ACHN (cell line): ENCODE results near the gene ZNF516.
A peak's percentile ranks its signal among the peaks of the same experiment; 100 is the strongest.

ENCODE experiments used
- DNase-seq: peaks from one replicate; pipeline ENCODE4 v3.0.0-alpha.2; 2015
- in situ Hi-C: cut with HindIII; loops from 2 replicates; pipeline ENCODE4 v1.10.0; 2017; ENCODE audit warnings: low sequenced_read_pairs, low pct_ligation_motif_present, low pct_unique_long_range_greater_than_20kb

The ZNF516 gene

DNA sequence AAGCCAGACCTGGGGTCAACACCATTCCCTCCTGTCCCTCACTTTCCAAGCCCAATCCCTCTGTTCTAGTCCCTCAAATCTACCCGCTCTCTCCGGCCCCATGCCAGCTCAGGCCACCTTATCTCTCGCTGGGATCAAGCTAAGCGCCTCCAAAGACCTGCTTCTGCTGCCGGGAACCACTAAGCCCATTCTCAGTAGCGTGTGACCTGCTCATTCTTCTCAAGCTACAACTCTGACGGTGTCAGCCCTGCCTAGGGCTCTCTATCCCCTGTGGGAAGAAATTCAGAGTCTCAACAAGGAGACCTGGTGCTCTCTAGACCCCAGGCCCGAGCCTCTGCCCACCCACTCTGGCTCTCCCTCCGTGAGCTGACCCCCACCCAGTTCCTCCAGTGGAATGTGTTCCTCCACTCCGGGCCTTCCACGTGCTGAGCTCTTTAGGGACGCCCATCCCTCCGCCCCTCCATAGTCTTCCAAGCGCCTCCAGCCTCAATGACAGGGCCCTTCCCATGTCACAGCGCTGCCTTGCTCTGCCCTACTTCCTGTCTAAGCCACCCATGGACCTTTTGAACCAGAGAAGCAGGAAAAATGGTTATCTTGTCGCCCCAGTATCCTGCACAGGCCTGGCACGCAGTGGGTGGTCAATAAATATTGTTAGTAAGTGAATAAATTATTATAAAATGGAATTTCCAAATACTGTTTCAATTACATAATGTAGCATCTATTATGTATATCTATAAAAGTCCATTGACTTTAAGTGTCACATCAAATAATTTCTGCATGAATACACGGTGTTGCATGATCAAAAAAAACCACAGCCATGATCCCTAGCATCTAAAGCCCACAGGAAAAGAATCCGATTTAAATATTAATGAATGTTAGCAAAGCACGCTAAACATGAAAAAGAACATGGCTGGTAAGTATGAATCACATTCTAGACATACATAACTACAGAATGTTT is 127.6 kb downstream of the ZNF516 start:
- in situ Hi-C loops, result no loop called here
- no peak for DNase-seq

DNA sequence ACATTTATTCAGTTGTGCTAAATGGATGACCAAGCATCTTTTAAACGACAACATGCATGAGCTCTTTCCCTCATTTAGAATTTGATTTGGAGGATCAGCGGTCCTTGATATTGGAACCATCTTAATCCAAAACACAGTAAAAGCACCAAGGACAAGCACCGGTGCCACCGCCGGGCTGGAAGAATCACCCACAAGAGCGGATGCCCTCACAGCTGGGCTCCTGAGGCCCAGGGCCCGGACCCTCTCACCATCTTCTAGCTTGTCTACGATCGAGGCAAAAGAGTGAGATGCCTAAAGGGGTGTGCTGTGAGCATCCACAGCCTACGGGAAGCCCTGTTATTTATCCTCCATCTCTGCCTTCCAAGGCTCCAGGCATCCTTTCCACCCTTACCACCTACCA is 129.5 kb downstream of the ZNF516 start:
- DNase-seq, result no peak
- in situ Hi-C loops, result no loop called here

DNA sequence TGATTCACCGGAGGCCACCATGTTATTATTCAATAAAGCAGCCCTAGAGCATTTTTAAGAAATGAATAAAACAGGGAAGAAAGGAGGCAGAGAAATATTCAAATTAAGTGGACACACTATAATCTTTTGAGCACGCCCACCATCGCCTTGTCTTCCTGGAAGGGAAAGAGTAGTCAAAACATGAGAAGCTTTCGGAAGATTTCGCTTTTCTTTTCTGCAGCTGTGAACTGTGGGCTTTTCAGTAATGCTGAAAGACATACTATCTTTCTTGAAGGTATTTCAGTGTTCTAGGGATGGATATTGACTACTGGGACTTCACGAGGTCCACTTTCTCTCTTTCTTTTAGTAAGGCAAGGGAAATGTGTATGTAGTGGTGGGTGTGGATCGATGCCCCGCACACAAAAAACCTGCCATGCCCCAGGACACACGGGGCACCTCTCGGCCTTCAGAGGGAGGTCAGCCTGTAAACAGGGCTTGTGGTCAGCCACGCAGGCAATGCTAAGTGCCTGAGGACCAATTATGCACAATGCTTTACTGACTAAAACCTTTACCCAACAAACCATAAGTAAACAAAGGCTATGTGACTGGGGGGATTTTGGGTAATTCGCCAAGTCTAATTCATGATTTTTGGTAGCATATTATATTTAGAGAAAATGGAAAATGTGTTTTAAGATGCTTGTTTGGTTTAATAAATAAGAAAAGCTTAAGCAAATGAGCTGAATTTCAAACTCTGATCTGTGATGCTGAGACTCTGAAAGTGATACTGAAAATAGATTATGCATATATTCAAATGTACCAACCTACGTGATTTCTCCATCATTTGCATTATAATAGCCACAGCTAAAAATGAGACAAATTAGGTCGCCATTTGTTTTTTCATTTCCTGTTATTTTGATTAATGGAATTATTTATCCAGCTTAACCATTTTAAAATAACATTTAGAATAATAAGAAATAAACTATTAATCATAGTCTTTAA is 130.5 kb downstream of the ZNF516 start:
- in situ Hi-C loops, result no loop called here
- DNase-seq, result no peak

GRCh38 chr18:76363436-76364120 is 131.5 kb downstream of the ZNF516 start:
- in situ Hi-C loops, result no loop called here
- DNase-seq, result no peak

DNA sequence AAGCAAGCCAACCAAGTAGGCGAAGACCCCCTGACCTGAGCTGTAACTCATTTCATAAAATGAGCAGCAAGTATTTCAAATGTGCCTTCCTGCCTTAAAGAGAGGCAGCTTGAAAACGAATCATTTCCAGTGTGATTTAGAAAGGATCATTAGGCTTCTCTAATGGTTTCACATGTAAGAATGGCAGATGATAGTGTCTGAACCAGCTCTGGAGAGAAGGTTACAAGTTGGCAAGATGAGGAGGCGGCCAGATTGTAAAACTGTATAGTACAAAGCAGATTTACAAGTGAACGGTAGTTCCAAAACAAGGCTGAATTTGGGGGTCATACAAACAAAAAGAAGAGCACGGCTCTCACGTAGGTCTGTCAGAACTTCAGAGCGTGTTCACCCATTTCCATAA is 132.4 kb downstream of the ZNF516 start:
- in situ Hi-C loops, result no loop called here
- DNase-seq, result no peak

GRCh38 chr18:76361219-76361618 is 133.8 kb downstream of the ZNF516 start:
- DNase-seq, result no peak
- in situ Hi-C loops, result no loop called here

DNA sequence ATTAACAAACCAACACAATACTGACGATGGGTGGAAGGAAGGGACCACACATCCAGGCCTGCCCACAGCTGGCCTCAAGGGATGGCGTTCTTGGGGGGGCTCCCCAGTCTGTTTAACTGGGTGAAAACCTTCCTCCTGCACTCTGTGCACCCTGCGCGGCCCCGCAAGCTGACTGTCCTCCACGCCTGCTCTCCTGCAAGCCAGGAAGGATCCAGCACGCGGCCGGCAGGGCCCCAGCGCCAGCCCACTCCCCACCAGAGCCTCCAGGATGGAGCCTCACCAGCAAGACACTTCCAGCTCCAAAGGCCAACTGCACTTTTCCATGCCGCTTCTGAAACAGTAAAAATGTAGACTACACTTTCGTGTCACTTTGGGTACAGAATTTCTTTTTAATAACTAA is 135.1 kb downstream of the ZNF516 start:
- in situ Hi-C loops, result no loop called here
- DNase-seq, result no peak

DNA sequence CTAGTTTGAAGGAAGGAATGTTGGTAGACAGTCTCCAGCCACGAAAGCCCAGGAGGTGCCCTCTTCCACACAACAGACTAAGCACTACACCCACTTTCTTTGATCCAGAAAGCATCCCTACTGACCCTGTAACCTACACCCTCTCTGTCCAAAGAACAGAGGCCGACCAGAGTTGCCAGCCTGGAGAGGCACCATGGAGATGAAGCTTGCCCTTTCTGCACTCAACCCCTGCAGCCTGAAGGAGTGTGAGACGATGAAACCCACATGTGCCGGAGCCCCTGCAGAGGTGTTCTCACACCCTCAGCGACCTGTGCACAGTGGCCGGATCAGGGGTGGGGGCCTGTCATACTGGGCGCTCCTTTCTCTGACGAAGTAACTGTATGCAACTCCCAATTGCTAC is 136.3 kb downstream of the ZNF516 start:
- no peak for DNase-seq
- in situ Hi-C loops, result no loop called here

DNA sequence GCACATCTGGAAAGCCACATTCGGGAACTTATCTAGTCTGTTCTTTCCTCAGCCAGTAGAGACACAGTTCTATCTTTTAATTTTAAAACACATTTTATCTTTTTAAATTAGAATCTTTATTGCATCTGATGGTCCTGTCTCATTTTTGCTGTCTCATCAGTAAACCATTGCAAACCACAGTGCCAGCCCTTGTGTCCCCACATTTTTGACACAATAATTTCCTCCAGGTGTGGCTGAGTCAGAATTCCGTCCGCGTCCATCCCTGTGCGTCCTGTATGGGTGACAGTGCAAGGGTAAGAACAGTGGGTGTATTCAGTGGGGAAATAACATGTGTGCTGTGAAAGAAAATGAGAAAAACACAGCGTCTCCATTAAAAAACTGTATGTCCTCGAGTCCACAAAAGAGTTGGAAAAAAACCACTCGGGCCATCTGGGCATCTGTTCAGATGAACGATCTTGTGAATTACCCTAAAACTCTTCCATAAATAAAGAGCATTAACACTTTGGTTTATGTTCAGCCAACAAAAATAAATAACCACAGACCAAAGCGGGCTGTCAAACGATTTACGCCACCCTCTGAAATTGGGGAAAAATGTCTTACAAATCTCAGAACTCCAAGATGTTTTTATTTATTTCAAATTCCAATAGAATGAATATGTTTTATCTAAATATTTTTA is 137.3 kb downstream of the ZNF516 start:
- no peak for DNase-seq
- in situ Hi-C loops, result no loop called here

- in situ Hi-C loops, result no loop called here
Measured at GRCh38 chr18:76357174-76357573, 137.9 kb downstream of the ZNF516 start.

GRCh38 chr18:76356666-76357065 is 138.4 kb downstream of the ZNF516 start:
- in situ Hi-C loops, result no loop called here

More at GRCh38 chr18:76357174-76357573, 137.9 kb downstream of the ZNF516 start:
- DNase-seq, result no peak

DNA sequence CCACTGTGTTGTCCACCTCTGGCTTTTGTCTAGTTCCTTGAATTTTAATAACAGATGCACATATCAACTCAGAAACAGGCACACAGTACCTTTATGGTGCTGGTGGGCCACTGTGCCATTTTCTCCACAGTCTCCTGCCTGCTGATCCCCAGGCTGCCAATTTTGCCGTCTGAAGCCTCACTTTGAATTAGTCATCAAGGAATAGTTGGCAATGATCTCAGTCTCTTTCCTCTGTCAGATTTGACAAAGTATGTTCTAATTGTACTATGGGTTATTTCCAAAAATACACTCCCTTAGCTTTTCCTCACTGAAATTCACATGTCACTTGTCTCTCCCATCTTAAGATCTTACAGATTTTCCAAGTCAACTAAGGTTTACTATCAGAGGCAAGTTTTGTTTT is 140.7 kb downstream of the ZNF516 start:
- no peak for DNase-seq
- in situ Hi-C loops, result no loop called here

More at GRCh38 chr18:76356666-76357065, 138.4 kb downstream of the ZNF516 start:
- DNase-seq, result no peak

DNA sequence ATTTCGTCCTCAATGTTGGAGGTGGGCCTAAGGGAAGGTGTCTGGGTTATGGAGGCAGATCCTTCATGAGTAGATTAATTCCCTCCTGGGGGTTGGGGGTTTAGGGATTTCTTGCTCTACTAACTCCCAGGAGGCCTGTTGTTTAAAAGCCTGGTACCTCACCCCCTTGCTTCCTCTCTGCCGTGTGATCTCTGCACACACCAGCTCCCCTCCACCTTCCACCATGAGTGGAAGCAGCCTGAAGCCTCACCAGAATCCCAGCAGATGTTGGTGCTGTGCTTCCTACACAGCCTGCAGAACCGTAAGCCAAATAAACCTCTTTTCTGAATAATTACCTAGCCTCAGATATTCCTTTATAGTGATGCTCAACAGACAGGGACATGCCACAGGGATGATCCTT is 141.5 kb downstream of the ZNF516 start:
- in situ Hi-C loops, result no loop called here
- no peak for DNase-seq

GRCh38 chr18:76353046-76353445 is 142.0 kb downstream of the ZNF516 start:
- in situ Hi-C loops, result no loop called here
- no peak for DNase-seq

GRCh38 chr18:76351961-76352581 is 143.0 kb downstream of the ZNF516 start:
- in situ Hi-C loops, result no loop called here
- DNase-seq, result peak; percentile 70

GRCh38 chr18:76350134-76351025 is 144.7 kb downstream of the ZNF516 start:
- in situ Hi-C loops, result no loop called here
- no peak for DNase-seq
